Fibroblast of lung (primary cell): ENCODE measurements around the gene SBF2. TPM values are rescaled to one million over a fixed set of nuclear protein-coding genes. Genes with fewer than 3 reads are reported as not detected.

ENCODE experiments used
- DNase-seq, 2 donors: peaks; one replicate each; pipeline versions ENCODE4 v3.0.0 to v3.0.0-alpha.2; 2010; ENCODE audit warnings: low read depth in 2 of 2
- H2AFZ ChIP-seq: 2 replicates; pipeline ENCODE4 v1.5.1; 2012; ENCODE audit warnings: low read length, control low read depth, inconsistent platforms
- H3K27ac ChIP-seq: 2 replicates; pipeline ENCODE4 v1.5.1; 2011; ENCODE audit warnings: low read length, control low read depth; ENCODE audit not compliant: insufficient read depth
- H3K27me3 ChIP-seq: 2 replicates; pipeline ENCODE4 v1.5.1; 2011; ENCODE audit warnings: mild to moderate bottlenecking, low read length; ENCODE audit not compliant: control insufficient read depth, insufficient read depth
- H3K36me3 ChIP-seq: 2 replicates; pipeline ENCODE4 v1.5.1; 2011; ENCODE audit warnings: low read length; ENCODE audit not compliant: control insufficient read depth, insufficient read depth
- H3K4me1 ChIP-seq: 2 replicates; pipeline ENCODE4 v1.5.1; 2011; ENCODE audit warnings: low read length; ENCODE audit not compliant: control insufficient read depth, insufficient read depth; ENCODE audit errors: extremely low read depth
- H3K4me2 ChIP-seq: 2 replicates; pipeline ENCODE4 v1.5.1; 2011; ENCODE audit warnings: low read length, control low read depth; ENCODE audit not compliant: insufficient read depth; ENCODE audit errors: extremely low read depth
- H3K4me3 ChIP-seq, 4 experiments: fragments of 200-600 bp in 1 of 4; sonication (generic) in 1 of 4; replicated peaks in 1 of 4; 2 replicates each; pipeline ENCODE4 v1.5.1; 2011 to 2016; ENCODE audit warnings: low read length in 4 of 4, low read depth in 3 of 4, mild to moderate bottlenecking in 3 of 4, control low read depth in 2 of 4, inconsistent platforms in 1 of 4, mixed read lengths in 1 of 4; ENCODE audit not compliant: insufficient read depth in 1 of 4; ENCODE audit errors: control extremely low read depth in 1 of 4
- H3K79me2 ChIP-seq: 2 replicates; pipeline ENCODE4 v1.5.1; 2012; ENCODE audit warnings: mild to moderate bottlenecking, low read length, inconsistent platforms; ENCODE audit not compliant: control insufficient read depth, insufficient read depth
- H3K9ac ChIP-seq: 2 replicates; pipeline ENCODE4 v1.5.1; 2011; ENCODE audit warnings: mild to moderate bottlenecking, low read length, control low read depth; ENCODE audit not compliant: insufficient read depth
- H3K9me3 ChIP-seq: 2 replicates; pipeline ENCODE4 v1.5.1; 2012; ENCODE audit warnings: low read depth, low read length; ENCODE audit not compliant: control insufficient read depth, insufficient read depth
- H4K20me1 ChIP-seq: 2 replicates; pipeline ENCODE4 v1.5.1; 2011; ENCODE audit warnings: low read length; ENCODE audit not compliant: control insufficient read depth, insufficient read depth; ENCODE audit errors: extremely low read depth
- CTCF ChIP-seq, 2 donors: IDR thresholded peaks in 1 of 2; conservative IDR thresholded peaks in 1 of 2; 1 replicate in 1 of 2; 2 replicates in 1 of 2; pipeline ENCODE4 v1.5.1; 2011 to 2012; ENCODE audit warnings: low read length in 2 of 2, control low read depth in 1 of 2, inconsistent platforms in 1 of 2, low read depth in 1 of 2, mild to moderate bottlenecking in 1 of 2
- EZH2 ChIP-seq: IDR thresholded peaks from 2 replicates; pipeline ENCODE4 v1.5.1; 2012; ENCODE audit warnings: low read length, control low read depth, mild to moderate bottlenecking; ENCODE audit errors: missing control alignments
- polyA plus RNA-seq, 2 donors: library from polyadenylated mRNA; depleted of rRNA in 1 of 2; stranded (reverse) in 1 of 2; unstranded in 1 of 2; fragments of >200 nt; gene quantifications; 2 replicates each; pipeline ENCODE4 v1.2.1, GENCODE V29; 2011 to 2012; ENCODE audit warnings: missing spikeins in 1 of 2
- total RNA-seq: library from RNA; depleted of rRNA; stranded (reverse); fragments of >200 nt; gene quantifications from 2 replicates; pipeline ENCODE4 v1.2.1, GENCODE V29; 2014

The SBF2 gene
- total and polyA plus RNA-seq, 2 donors (not counting 1 experiment from before 2014, with no cell fraction given): 69.4 to 95.9 TPM

DNA sequence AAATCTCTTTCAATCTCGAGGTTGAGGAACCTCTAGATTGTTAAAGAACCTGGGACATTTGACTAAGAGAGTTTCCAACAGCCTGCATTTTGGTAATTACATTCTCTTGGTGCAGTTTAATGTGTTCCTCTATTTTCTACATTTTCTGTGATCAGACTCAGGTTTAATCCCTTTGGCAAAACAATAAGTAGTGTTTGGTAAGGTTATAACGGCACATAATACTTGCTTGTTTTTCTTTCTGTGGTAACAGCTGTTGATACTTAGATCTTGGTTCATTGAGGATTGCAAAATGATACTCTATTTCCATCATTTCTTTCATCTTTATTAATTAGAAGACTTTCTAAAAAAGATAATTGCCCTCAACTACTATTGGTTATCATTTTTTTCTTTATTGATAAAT lies 271.3 kb downstream of the SBF2 start:
- no peaks in the 10 kb centered on the region for H3K79me2 ChIP-seq
- no peaks in the 10 kb centered on the region for H3K27me3 ChIP-seq
- no peak overlapping the region for H3K4me3 ChIP-seq
- H3K4me1 ChIP-seq: no peaks in the 10 kb centered on the region
- no peak overlapping the region for H3K4me2 ChIP-seq
- TF ChIP-seq CTCF (conservative IDR thresholded peaks at IDR 0.05 in 1 of 2, IDR thresholded peaks at IDR 0.05 in 1 of 2; ENCODE audit: low read depth in 1 of 2, low read length in 2 of 2) (no peak), EZH2 (no peak)
- no peaks in the 10 kb centered on the region for H3K9me3 ChIP-seq
- no peak overlapping the region for H3K27ac ChIP-seq
- no peak overlapping the region for H3K9ac ChIP-seq
- H3K36me3 ChIP-seq: peaks cover 2% of the 10 kb centered on the region
- peak in 1 of 2 donors; percentile 21 for DNase-seq
- no peak overlapping the region for H2AFZ ChIP-seq
- no peaks in the 10 kb centered on the region for H4K20me1 ChIP-seq

- Histone ChIP-seq H3K9ac (no peak overlapping the region), H4K20me1 (no peaks in the 10 kb centered on the region), H3K4me2 (no peak overlapping the region), H3K36me3 (peaks cover 2% of the 10 kb centered on the region), H2AFZ (no peak overlapping the region), H3K4me1 (no peaks in the 10 kb centered on the region), H3K27me3 (no peaks in the 10 kb centered on the region), H3K27ac (no peak overlapping the region), H3K79me2 (no peaks in the 10 kb centered on the region), H3K4me3 (no peak overlapping the region), H3K9me3 (no peaks in the 10 kb centered on the region)
- no peak for TF ChIP-seq EZH2
- TF ChIP-seq CTCF (conservative IDR thresholded peaks at IDR 0.05 in 1 of 2, IDR thresholded peaks at IDR 0.05 in 1 of 2; ENCODE audit: low read depth in 1 of 2, low read length in 2 of 2): no peak
- no peak for DNase-seq
Observed at GRCh38 chr11:10021563-10021962, 272.5 kb downstream of the SBF2 start.

DNA sequence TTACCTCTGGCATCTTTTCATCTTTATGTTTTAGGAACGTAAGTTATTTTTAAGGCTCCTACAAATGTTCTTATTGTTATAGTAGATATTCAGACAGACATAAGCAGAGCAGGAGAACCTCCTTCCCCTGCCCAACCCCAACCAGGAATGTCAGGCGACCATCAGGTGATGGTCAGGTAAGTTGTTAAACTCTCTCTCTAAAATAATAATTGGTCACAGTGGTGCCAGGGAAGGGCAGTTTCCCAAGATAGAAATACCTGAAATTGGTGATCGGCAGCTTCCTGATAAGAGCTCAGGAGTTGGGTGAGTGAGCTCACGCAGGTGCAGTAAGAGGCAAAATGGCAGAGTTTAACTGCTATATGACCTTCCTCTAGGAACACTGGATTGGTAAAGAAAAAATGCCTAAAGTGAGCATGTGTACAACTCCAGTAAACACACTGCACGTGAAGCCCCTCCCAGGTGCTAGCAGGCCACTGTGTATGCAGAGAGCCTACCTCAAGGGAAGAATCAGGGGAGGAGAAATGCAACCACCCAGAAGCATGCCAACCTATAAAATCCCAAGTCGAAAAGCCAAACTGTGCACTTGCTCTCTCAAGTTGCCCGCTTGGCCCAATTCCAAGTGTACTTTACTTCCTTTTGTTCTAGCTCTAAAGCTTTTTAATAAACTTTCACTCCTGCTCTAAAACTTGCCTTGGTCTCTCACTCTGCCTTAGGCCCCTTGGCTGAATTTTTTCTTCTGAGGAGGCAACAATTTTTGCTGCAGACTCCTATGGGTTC lies 273.9 kb downstream of the SBF2 start:
- no peak overlapping the region for H3K27ac ChIP-seq

More for the DNA sequence above, 273.9 kb downstream of the SBF2 start:
- H3K4me1 ChIP-seq: no peaks in the 10 kb centered on the region
- DNase-seq: no peak
- no peak overlapping the region for H2AFZ ChIP-seq
- H3K27me3 ChIP-seq: no peaks in the 10 kb centered on the region
- no peak for TF ChIP-seq EZH2
- TF ChIP-seq CTCF (conservative IDR thresholded peaks at IDR 0.05 in 1 of 2, IDR thresholded peaks at IDR 0.05 in 1 of 2; ENCODE audit: low read depth in 1 of 2, low read length in 2 of 2): no peak
- H3K9ac ChIP-seq: no peak overlapping the region
- no peaks in the 10 kb centered on the region for H4K20me1 ChIP-seq
- H3K36me3 ChIP-seq: peaks cover 4% of the 10 kb centered on the region
- no peaks in the 10 kb centered on the region for H3K9me3 ChIP-seq
- H3K4me2 ChIP-seq: no peak overlapping the region
- no peaks in the 10 kb centered on the region for H3K79me2 ChIP-seq
- no peak overlapping the region for H3K4me3 ChIP-seq
